ENCODE measurements around the gene PLCL2. TPM values are rescaled to one million over a fixed set of nuclear protein-coding genes. Genes with fewer than 3 reads are reported as not detected.

PLCL2 gene
- total RNA-seq, 4 donors from 2014 or later, result 1.4 to 4.5 (median 3.9) TPM

DNA sequence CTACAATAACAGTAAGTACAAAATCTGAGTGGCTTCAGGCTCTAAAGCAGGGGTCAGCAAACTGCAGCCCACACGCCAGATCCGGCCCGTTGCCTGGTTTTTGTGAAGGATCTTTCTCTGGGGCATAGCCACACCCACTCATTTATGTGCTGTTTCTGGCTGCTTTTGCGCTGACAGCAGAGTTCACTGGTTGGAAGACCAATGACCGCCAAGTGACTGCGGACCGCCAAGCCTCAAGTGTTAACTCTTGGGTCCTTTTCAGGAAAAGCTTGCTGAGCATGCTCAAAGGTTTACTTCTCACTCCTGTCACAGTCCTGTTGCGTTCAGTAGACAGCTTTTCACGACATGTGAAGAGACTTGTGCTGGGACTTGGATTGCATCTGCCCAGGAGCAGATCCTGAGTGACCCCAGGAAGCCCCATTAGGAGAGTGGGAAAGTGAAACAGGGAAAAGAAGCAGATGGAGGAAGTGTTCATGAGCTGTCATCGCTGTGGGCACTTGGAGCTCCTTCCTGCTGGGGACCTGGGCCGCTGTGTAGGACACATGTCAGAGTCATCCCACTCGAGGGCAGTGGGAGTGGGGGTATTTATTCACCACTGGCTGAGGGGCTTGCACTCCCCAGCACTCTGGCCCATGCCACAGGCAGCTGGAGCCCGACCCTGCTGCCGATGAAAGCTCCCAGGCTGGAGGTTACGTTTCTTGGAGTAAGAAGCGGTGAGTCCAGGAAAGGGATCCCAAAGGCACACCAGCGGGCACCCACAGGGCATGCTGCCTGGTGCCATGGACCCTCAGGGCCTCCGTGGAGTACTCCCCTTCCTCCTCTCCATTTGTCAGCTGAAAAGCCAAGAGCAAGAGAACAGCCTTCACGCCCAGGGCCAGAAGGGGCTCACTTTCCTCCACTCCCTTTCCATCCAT lies 249.1 kb downstream of the PLCL2 start:
- intact Hi-C loops (cut with DNase I; ENCODE audit: low total_unique reads), result no loop called here
- 86 to 88% methylated on average over 16 to 19 of the region's 19 CpGs for WGBS, 2 donors
- TF ChIP-seq, protein P1, sequence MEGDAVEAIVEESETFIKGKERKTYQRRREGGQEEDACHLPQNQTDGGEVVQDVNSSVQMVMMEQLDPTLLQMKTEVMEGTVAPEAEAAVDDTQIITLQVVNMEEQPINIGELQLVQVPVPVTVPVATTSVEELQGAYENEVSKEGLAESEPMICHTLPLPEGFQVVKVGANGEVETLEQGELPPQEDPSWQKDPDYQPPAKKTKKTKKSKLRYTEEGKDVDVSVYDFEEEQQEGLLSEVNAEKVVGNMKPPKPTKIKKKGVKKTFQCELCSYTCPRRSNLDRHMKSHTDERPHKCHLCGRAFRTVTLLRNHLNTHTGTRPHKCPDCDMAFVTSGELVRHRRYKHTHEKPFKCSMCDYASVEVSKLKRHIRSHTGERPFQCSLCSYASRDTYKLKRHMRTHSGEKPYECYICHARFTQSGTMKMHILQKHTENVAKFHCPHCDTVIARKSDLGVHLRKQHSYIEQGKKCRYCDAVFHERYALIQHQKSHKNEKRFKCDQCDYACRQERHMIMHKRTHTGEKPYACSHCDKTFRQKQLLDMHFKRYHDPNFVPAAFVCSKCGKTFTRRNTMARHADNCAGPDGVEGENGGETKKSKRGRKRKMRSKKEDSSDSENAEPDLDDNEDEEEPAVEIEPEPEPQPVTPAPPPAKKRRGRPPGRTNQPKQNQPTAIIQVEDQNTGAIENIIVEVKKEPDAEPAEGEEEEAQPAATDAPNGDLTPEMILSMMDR (IDR thresholded peaks at IDR 0.05), result no peak
- TF ChIP-seq POLR2A (IDR thresholded peaks at IDR 0.05), result no peak
- no peak overlapping the region for H3K4me3 ChIP-seq (ENCODE audit: low read depth, poor library complexity, severe bottlenecking)
- peak in 1 of 2 donors; percentile 75 for DNase-seq (ENCODE audit: low spot score in 2 of 2)

DNA sequence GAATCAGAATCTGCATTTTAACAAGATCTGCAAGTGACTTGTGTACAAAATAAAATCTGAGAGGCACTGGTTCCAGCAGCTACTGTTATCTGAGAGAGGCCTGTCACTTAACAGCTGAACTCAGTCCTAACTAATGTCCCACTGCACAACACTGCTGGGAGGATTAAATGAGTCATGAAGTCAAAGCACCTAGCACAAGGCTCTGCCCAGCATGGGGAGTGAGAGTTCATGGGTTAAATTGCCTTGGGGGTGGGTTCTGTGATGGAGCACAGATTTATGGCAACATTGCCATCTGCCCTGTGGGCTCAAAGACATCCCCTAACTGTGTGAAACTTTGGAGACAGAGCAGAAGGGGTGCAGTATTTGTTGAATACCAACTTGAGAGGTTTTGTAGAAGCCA lies 250.9 kb downstream of the PLCL2 start:
- TF ChIP-seq POLR2A (IDR thresholded peaks at IDR 0.05), result no peak
- TF ChIP-seq, protein P1 (IDR thresholded peaks at IDR 0.05), result no peak
- H3K4me3 ChIP-seq (ENCODE audit: low read depth, poor library complexity, severe bottlenecking), result no peak overlapping the region
- no peak for DNase-seq (ENCODE audit: low spot score in 2 of 2)
- intact Hi-C loops (cut with DNase I; ENCODE audit: low total_unique reads), result no loop called here

DNA sequence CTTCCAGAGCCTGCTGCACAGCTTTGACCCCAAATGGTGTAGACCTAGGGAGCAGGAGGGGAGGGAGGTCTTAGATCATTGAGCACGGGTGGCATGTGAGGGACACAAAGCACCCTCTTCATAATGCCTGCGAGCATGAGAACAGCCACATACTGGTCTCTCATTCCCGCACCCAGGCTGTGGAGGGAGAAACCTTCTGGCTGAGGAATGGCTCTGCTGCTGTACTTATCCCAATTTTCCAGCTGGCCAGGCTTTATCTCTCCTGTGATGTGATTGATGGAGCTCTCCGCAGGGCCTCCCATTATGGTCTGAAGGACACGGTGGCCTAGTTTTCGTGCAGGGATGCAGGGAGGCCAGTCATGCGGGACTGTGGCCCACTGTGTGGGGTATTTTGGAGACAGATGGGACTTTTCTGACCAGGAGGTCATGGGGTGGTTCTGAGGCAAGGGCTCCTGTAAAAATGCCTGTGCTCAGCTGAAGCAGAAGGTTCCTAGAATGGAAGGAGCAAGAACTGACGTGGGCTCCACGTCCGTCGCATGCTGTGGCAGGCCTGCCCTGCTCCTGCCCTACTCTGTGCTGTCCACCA lies 251.5 kb downstream of the PLCL2 start:
- intact Hi-C loops (cut with DNase I; ENCODE audit: low total_unique reads), result no loop called here
- peak in 1 of 2 donors; percentile 25 for DNase-seq (ENCODE audit: low spot score in 2 of 2)
- no peak overlapping the region for H3K4me3 ChIP-seq (ENCODE audit: low read depth, poor library complexity, severe bottlenecking)
- WGBS, 2 donors, result 69 to 75% methylated on average over 11 of the region's 11 CpGs
- TF ChIP-seq POLR2A (IDR thresholded peaks at IDR 0.05), result no peak
- TF ChIP-seq, protein P1 (IDR thresholded peaks at IDR 0.05), result no peak

DNA sequence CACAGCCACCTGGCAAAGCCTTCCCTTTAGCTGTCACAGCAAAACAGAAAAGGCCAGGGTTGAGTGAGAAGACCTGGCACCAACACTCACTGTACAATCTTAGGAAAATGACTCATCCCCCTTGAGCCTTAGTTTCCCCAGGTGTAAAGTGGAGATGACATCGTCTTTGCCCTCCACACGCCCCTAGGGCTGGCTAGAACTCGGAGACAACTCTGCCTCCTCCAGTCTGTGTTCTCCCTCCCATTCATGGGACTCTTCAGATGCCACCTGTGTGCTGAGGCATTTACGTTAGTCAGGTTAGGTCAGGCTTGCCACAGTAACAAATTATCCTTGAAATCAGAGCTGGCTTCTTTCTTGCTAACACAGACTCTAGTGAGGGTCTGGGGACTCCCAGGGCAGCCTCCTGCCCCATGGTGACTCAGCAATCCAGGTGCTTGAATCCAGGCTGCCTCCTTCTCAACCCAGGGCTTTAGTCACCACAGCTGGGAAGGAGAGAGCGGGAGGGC lies 252.6 kb downstream of the PLCL2 start:
- DNase-seq (ENCODE audit: low spot score in 2 of 2), result peak in 1 of 2 donors; percentile 53
- intact Hi-C loops (cut with DNase I; ENCODE audit: low total_unique reads), result no loop called here
- WGBS, 2 donors, result 86 to 90% methylated on average over 5 of the region's 5 CpGs
- H3K4me3 ChIP-seq (ENCODE audit: low read depth, poor library complexity, severe bottlenecking), result no peak overlapping the region
- TF ChIP-seq, protein P1 (IDR thresholded peaks at IDR 0.05), result no peak
- no peak for TF ChIP-seq POLR2A (IDR thresholded peaks at IDR 0.05)

DNA sequence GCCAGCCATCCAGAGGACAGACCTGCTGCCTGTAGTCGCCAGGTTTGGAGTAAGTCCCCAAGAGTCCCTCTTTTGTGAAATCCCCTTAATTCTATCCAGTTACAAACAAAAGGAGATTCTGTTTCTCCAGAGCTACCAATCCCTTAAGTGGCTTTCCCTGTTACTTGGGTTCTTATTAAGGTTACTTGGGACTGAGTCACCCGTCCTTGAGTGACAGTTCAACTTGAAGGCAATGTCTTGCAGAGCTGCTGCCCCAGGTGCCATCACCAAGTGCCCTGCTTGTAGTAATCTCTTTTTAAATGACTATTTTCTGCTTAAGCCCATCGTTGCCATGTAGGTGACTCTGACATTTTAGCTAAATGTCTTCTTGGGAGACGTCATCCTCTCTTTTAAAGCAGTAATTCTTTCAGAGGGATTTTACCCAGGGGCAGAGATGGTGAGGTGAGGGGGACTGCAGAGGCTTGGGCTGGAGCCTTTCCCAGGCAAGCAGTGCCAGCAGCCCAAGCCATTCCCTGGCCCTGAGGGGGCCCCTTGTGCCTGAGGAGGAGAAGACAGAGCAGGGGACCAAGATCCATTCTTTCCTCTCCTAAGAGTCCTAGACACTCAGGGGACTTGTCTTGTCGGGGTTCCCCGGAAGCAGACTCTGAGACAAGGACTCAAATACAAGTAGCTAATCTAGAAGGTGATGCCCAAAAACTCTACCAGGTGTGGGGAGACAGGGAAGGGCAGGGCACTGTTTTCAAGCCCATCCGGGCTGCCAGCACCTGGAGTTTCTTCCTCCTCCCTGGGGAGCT lies 253.7 kb downstream of the PLCL2 start:
- no peak overlapping the region for H3K4me3 ChIP-seq (ENCODE audit: low read depth, poor library complexity, severe bottlenecking)
- no peak for DNase-seq (ENCODE audit: low spot score in 2 of 2)
- intact Hi-C loops (cut with DNase I; ENCODE audit: low total_unique reads), result no loop called here
- no peak for TF ChIP-seq POLR2A (IDR thresholded peaks at IDR 0.05)
- TF ChIP-seq, protein P1 (IDR thresholded peaks at IDR 0.05), result no peak
- WGBS, 2 donors, result 74 to 80% methylated on average over 7 of the region's 7 CpGs
